NCI-H1092 (cell line): ENCODE results near the gene GRAMD1B.
"Not testable (repeated sequence)": the region's sequence is repeated elsewhere in the genome, so short reads cannot be mapped to it uniquely, and the experiment has no call there.

ENCODE experiments used
- DNase-seq: peaks from one replicate; lab custom pipeline; 2025; lab: John Stamatoyannopoulos, UW

The GRAMD1B gene

DNA sequence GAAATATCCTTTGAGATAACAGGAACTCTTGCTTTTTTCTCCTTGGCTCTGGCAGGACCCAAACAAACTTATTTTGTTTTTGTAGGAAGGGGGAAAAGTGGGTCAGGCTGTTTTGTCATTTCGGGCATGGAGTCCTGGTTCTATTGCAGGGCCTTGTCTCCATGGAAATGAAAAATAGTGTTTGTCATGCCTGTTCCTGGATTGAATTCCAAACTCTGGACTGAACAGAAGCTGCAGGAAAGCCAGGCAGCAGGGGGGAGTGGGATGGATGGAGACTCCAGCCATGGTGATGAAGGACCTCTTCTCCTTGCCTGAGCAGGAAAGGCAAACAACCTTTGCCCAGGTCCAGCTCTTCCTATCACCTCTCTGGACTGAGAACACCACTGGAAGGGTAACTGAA, 137.4 kb downstream of the GRAMD1B start:
- no peak for DNase-seq

DNA sequence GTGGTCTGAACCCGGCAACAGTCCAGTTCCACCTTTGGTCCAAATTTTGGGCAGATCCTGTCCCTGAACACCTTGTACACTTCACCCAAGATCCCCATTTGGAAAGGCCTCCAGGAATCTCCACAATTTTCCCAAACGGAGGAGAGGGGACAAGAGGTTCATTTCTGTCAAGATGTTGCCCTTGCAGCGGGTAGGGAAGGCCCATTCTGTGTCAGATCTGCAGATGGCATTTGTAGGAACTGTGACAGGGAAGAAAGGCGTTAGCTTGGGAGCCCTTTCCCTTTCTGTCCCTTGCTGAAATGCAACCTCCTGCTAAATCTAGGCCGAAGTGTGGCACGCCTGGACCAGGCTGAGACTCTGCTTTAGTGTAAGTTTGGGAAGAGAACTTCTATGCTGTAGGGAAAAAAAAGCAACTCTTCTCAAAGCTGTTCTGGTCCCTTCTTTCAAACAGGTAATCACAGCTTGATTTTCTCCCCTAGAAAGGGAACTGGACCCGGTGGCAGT, 138.3 kb downstream of the GRAMD1B start:
- DNase-seq: no peak

DNA sequence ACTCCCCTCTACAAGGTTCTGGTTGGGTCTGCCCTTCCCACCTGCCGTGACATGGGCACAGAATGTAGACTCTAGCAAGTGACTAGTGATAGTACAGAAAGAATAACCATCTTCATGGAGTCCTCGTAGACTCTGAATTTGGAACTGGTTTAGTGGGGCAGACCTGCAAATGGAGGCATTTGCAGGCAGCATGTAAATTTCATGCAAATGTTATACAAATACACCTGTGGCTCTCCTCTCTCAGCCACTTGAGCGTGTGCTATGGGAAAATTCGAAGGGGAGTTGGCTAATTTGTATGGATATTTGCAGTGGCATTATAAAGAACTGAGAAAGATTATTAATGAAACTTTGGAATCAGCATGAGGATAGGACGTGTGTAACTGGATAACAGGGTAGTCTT, 139.3 kb downstream of the GRAMD1B start:
- DNase-seq: no peak

DNA sequence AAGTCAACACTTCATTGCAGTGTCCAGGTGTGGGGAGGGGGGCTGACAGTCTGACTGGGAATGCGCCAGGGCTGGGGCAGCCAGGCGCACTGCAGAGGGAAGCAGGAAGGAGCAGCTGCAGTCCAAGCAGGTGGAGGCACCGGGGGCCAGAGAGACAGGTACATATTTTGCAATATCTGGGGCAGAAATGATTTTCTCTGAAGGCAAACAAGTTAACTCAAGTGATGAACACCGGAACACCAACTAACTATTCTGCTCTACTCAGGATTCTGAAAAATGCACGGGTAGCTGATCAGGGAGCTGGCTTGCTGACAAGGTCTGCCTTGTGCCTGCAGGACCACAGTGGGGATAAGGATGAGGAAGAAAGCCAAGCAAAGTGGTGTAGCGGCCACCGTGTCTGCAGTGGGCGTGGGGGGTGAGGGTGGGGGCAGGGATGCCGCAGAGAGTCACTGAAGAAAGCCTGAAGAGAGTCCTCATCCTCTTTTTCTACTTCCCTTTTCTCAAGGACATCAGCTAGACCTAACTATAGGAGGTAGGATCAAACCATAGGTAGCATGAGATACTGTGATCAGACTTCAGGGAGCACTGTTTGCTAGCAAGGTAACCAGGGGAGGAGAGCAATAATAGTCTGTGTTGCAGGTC, 141.0 kb downstream of the GRAMD1B start:
- no peak for DNase-seq

DNA sequence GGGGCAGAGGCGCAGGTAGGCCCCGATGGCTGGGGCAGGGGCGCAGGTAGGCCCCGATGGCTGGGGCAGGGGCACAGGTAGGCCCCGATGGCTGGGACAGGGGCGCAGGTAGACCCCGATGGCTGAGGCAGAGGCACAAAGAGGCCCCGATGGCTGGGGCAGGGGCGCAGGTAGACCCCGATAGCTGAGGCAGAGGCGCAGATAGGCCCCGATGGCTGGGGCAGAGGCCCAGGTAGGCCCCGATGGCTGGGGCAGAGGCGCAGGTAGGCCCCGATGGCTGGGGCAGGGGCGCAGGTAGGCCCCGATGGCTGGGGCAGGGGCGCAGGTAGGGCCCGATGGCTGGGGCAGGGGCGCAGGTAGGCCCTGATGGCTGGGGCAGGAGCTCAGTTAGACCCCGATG, 142.7 kb downstream of the GRAMD1B start:
- not testable (repeated sequence) for DNase-seq

DNA sequence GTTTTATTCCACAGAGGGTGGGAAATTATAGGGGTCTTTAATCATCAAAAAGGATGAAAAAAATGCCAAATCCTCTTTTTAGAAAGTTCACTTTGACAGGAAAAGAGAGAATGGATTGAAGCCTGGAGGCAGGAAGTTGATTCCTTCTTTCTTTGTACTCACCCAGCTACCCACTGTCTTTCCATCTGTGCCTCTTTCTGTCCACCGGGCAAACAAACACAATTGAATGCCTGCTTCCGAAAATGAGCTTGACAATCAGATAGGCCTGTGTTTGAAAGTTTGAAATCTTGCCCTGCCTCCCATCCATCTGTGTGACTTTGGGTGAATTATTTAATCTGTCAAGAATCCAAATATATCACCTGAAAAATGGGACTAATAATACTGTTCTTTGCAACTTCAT, 143.2 kb downstream of the GRAMD1B start:
- DNase-seq: no peak

DNA sequence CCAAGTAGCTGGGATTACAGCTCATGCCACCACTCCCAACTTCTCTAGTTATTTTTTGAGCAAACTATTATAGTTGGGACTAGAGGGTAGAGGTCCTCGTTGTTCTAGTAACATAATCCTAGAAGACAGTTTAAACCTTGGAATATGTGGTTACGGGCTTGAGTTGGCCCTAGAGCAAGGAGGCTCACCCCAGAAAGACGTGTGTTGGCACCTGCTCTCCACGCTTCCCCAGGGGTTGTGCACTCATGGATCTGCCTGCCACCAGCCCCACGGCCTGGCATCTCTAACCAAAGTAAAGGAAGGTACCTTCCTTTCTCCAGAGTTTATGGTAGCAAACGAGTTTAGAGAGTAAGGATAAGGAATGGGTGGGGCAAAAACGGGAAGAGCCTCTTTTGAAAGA, 145.4 kb downstream of the GRAMD1B start:
- DNase-seq: no peak

DNA sequence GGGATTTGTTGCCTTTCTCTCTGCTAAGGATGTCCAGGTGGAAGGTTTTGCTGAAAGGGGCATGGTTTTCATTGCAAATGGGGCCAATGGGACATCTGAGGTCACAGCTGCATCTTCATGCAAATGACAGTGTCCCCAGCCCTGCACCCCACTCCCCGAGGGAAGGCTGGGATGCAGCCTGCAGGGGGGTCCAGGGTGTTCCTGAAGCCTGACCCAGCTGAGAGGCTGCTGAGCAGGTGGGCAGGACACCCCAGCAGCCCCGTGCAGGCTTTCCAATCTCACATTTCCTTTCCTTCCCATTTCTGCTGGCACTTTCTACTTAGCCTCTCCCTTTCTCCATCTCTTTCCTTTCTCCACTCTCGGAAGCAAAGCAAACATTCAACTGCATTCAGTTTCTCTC, 146.0 kb downstream of the GRAMD1B start:
- no peak for DNase-seq

DNA sequence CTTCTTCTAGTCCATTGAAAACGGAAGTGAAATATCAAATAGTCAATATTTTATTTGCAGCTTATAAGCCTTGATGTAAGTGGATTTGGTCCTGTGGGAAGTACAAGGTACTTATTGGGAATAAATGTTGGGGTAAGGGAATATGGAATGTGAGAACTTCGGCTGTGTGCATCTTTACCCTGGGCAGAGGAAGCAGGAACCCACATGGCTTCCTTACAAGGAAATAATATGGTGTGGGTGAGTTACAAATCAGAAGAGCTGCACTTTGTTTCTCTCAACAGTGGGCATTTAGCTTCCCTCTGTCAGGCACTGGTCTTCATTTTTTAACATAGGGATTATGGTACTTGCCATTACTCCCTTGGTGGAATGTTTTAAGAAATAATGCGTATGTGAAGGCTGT, 146.4 kb downstream of the GRAMD1B start:
- no peak for DNase-seq

DNA sequence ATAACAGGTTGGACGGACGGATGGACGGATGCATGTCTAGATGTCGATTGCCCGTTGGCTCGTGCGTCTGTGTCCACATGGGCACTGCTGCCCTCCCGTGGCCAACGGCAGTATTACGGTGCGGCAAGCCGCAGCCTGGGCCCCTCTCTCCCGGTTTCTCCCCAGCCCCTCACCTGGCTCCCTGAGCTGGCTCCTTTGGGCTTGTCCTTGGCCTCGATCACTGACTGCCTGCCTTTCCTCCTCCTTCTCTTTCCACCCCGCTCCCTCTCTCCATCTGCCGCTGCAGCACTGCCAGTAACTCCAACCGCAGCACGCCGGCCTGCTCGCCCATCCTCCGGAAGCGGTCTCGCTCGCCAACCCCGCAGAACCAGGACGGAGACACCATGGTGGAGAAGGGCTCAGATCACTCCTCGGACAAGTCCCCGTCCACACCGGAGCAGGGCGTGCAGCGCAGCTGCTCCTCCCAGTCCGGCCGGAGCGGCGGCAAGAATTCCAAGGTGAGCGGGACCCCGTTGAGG, 147.1 kb downstream of the GRAMD1B start:
- peak; percentile 66 for DNase-seq

DNA sequence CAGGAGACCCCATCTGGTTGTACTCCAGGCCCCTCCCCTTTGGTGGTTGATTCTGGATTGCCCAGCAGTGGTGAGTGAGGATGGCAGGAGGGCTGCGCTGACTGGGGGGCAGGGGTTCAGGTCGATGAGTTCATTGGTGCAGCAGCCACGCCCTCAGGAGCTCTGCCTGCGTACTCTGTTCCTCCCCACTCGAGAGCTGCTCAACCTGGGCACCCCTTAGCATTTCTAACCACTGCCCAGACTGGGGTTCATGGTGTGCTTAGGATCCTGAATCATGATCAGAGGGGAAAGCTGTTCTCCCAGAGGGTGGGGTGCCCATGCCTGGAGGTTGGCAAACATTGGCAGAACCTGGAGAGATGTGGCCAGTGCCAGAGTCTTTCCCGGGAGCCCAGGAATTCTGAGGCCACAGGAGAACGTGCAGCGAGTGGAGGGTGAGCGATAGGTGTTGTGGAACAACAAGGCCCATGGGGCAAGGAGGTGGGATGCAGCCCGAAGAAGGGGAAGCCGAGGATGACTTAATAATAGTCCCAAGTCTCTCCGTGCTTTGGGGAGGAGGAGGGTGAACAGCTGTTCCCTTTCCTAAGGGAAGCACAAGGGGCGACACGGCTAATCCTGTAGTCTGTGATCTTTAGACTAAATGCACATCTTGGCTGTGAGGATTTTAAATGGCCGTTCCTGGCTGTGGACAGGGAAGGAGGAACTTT, 148.9 kb downstream of the GRAMD1B start:
- DNase-seq: no peak

DNA sequence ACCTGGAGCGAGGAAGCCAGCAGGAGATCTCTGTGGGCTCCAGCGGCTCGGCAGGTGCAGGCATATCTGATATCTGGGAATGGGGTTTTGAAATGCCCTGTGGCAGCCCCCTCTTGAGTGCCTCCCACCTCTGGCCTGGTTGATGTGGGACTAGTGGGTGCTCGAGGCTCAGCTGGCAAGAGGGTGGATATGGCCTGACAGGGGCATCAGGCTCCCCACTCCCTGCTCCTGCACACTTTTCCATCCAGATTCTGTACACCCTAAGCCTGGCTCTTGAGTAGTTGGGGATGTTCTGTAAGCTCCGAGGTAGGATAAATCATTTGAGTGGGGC, 149.4 kb downstream of the GRAMD1B start:
- DNase-seq: no peak

DNA sequence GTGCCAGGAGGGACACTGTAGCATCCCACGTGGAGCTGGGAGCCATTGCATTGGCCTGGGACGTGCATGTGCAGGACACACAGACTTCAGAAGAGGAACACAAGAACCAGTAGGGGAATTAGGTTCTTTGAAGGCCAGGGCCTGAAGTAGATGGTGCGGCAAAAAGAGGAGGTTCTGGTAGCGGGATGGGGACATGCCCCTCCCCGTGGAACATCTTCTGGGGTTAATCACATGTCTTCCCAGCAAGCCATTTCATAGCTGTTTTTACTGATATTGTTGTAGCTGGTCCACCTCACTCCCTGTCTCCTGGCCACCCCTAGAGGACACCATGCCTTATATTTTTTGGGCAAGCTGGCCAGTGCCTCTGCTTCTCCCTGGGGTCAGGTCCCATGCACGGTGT, 150.1 kb downstream of the GRAMD1B start:
- DNase-seq: no peak

DNA sequence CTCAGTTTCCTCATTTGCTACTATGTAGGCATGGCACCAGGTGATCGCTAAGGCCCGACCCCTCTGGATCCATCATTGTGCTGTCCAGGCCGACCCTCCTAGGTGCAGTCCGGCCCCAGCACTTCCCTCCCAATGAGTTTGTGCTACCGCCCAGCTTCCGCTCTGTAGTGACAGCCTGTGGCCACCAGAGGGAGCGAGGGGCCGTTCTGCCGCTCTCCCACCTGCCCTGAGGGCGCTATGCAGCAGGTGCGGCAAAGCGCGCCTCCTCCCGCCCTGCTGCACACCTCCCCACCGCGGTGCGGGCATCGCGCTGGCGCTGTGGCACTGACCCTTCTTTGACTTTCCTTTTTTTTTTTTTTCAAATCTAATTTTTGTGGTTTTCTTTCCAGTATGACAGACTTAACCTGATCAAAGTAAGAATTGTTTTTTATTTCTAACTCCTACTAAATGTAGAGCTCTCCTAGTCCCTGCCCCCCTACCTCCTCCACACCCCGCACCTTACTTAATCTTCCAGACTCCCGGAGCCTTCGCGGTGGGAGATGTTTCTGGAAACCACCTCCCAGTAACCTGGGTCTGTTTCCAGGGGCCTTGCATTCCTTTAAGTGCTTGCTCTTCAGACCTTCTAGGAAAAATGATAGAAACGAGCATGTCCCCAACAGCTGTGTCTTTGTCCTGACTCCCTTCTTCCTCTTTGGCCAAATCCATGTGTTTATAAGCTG, 150.6 kb downstream of the GRAMD1B start:
- peak; percentile 65 for DNase-seq

DNA sequence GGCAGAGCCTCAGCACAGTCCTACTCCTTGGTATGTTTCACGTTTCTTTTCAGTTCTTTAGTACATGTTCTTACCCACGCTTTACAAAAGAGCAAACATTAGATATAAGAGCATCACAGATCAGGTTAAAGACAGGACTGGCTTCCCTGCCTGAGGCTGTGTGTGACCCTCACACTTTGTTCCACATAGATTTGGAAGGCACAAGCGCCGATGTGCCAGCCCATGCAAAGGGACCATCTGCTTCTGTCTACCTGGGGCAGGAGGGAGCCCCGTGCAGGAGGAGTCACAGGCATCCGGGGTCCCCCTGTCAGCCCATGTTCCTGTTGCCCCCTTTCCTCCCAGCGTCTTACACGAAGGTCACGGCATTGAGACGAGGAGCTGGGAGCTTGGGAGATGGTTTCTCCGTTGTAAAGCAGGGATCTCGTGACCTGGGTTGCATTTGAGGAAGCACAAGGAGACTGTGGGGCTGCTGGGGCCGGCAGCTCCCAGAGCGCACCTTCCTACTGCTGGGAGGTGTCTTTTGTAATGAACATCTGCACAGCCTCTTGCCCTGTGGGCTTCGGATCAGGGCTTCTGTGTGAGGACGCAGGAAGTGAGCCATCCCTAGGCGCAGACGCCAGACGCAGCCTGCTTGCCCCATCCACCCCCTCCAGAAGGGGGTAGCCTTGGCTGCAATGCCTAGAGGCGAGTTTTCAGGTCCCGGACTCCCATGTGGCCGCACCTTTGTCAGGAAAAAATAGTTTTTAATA, 151.8 kb downstream of the GRAMD1B start:
- no peak for DNase-seq

DNA sequence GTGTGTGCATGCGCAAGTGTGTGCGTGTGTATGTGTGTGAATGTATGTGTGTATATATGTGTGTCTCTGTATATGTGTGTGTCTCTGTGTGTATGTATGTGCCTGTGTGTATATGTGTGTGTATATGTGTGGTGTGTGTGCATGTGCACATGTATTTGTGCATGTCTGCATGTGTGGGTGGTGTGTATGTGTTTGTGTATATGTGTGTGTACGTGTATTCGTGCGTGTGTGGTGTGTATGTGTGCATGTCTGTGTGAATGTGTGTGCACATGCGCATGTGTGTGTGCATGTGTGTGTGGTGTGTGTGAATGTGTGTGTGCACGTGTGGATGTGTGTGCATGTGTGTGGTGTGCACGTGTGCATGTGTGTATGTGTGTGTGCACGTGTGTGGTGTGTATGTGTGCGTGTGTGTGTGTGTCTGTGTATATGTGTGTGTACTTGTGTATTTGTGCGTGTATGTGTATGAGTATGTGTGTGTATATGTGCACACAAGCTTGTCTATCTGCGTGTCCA, 153.0 kb downstream of the GRAMD1B start:
- DNase-seq: no peak

DNA sequence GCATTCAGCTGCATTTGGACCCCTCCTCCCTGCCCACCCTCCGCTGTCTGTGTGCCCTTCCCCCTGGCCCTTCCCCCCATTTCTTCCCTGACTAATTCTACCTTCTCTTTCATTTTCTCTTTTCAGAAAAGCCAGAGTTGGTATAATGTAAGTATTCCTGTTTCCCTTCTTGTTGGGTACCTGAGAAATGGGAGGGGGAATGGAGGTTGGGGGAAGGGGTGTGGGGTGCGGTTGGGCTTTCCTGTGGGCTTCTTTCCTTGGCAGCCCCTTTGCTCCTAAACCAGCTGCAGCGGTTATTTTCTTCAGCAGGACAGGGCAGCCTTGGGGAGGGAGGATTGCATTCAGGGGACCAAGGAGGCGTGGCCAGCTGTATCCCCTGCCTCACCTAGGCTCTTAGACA, 154.1 kb downstream of the GRAMD1B start:
- DNase-seq: no peak

DNA sequence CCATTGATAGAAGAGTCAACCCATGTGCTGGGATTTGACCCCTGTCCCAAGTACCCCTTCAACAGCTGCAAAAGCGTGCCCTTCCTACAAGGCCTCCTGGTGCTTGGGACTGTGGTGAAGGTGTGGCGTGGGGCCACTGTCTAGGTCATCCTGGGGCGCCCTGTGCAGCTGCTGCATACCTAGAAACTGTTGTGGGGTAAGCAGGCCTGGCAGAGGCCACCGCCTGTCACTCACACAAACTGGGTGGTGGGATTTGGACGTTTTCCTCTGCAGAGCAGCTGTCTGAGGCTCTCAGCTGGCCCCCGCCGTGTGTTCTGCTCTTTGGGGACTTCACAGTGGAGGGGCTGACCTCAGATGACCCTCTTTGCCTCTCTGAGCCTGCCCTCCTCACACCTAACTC, 154.7 kb downstream of the GRAMD1B start:
- DNase-seq: no peak

DNA sequence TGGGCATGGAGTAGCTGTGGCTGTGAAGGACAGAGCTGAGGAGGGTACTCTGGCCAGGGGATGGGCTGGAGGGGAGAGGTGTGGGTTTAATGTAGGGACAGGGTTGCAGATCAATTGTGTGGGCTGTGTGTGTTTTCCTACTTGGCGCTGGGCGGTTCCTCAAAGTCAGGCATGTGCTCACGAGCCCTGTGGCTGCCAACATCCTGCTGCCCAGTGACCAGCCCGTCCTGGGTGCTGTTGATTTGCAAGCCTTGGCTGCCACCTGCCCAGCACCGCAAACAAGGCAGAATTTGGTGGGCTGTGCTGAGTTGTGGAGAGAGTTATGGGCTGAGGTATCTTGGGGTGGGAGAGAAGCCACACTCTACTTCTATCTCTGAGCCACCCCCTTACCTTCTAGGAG, 155.1 kb downstream of the GRAMD1B start:
- no peak for DNase-seq

DNA sequence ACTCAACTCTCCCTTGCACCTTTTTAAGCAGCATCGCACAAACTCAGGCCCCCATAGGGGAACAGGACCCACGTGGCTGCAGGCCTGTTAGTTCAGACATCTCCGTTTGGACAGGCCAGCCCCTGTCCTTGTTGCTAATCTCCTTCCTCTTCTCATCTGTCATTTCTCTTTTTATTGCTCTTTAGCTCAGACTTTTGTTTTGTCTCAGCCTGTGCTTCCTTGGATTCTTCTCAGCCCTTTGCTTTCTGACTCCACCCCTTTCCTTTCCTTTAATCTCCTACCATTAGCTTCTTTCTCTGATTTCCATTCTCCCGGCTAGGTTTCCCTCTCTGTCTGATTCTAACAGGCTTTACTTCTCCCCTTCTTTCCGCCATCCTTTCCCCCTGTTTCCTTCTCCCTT, 155.6 kb downstream of the GRAMD1B start:
- DNase-seq: no peak

DNA sequence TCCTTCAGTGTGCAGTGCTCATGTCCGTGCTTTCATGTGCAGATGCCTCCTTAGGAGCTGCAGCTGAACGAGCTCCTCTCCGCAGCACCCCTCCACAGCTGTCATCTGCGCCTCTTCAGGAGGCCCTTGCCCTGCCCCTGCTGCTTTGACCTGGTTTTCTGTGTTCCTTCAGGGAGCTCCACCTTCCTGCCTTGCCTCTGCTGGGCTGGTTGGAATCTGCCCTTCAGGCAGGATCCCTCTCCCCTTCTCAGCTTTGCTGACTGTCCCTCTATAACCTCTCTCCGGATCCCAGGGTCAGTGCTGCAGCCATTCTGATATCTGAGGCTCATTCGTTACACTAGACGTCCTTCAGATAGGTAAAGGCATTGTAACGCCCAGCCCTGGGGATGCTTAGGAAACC, 156.5 kb downstream of the GRAMD1B start:
- DNase-seq: no peak

DNA sequence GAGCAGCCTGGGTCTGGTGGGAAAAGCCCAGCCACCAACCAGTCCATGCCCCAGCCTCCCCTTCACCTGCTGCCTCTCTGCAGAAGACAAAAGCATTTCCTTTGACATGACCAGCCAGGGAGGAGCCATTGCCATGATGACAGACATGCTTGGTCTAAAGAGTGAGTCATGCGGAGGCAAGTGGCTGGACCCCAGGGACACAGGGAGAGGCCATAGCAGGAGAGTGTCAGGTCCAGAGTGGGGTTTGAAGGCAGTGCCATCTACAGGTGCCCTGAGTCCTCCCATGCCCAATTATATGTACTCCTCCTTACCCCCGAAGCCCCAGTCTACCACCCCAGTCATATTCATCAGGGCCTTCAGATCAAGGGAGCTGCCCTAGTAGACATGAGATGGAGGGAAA, 157.0 kb downstream of the GRAMD1B start:
- no peak for DNase-seq
